ENCODE results near the gene GZMM. TPM values are rescaled to one million over a fixed set of nuclear protein-coding genes. Genes with fewer than 3 reads are reported as not detected.

GZMM gene
- total RNA-seq, 1 donor from 2014 or later: 0.34 TPM

- H3K27ac Mint-ChIP-seq: no peak overlapping the region
- no peaks in the 10 kb centered on the region for H3K27me3 Mint-ChIP-seq
- no peaks in the 10 kb centered on the region for H3K36me3 Mint-ChIP-seq
- H3K4me3 Mint-ChIP-seq: no peak overlapping the region
- no peaks in the 10 kb centered on the region for H3K9me3 Mint-ChIP-seq
- H3K4me1 Mint-ChIP-seq (ENCODE audit: unreplicated experiment): no peaks in the 10 kb centered on the region
- no peak for DNase-seq (ENCODE audit: extremely low spot score, unreplicated experiment)
- TF ChIP-seq CTCF (conservative IDR thresholded peaks at IDR 0.05): no peak
Observed at GRCh38 chr19:554817-555216, 11.0 kb downstream of the GZMM start.

GRCh38 chr19:555474-555808 lies 11.6 kb downstream of the GZMM start:
- Mint-ChIP-seq H3K36me3 (no peaks in the 10 kb centered on the region), H3K4me3 (no peak overlapping the region), H3K4me1 (ENCODE audit: unreplicated experiment) (no peaks in the 10 kb centered on the region), H3K27ac (no peak overlapping the region), H3K9me3 (no peaks in the 10 kb centered on the region), H3K27me3 (no peaks in the 10 kb centered on the region)
- TF ChIP-seq CTCF (conservative IDR thresholded peaks at IDR 0.05): no peak
- DNase-seq (ENCODE audit: extremely low spot score, unreplicated experiment): no peak

GRCh38 chr19:556611-557382 lies 12.9 kb downstream of the GZMM start:
- no peak for DNase-seq (ENCODE audit: extremely low spot score, unreplicated experiment)
- H3K9me3 Mint-ChIP-seq: no peaks in the 10 kb centered on the region
- H3K36me3 Mint-ChIP-seq: no peaks in the 10 kb centered on the region
- H3K27me3 Mint-ChIP-seq: no peaks in the 10 kb centered on the region
- H3K4me1 Mint-ChIP-seq (ENCODE audit: unreplicated experiment): no peaks in the 10 kb centered on the region
- H3K4me3 Mint-ChIP-seq: no peak overlapping the region
- no peak for TF ChIP-seq CTCF (conservative IDR thresholded peaks at IDR 0.05)
- H3K27ac Mint-ChIP-seq: no peak overlapping the region

GRCh38 chr19:558770-559439 lies 15.1 kb downstream of the GZMM start:
- no peaks in the 10 kb centered on the region for H3K36me3 Mint-ChIP-seq
- no peak overlapping the region for H3K4me3 Mint-ChIP-seq
- H3K4me1 Mint-ChIP-seq (ENCODE audit: unreplicated experiment): no peaks in the 10 kb centered on the region
- peak overlapping the region; percentile 13 for H3K27ac Mint-ChIP-seq
- H3K9me3 Mint-ChIP-seq: peaks cover 5% of the 10 kb centered on the region
- no peak for TF ChIP-seq CTCF (conservative IDR thresholded peaks at IDR 0.05)
- H3K27me3 Mint-ChIP-seq: no peaks in the 10 kb centered on the region
- no peak for DNase-seq (ENCODE audit: extremely low spot score, unreplicated experiment)

- Mint-ChIP-seq H3K9me3 (peaks cover 5% of the 10 kb centered on the region), H3K4me3 (no peak overlapping the region), H3K27me3 (no peaks in the 10 kb centered on the region), H3K36me3 (no peaks in the 10 kb centered on the region), H3K4me1 (ENCODE audit: unreplicated experiment) (no peaks in the 10 kb centered on the region), H3K27ac (no peak overlapping the region)
- no peak for TF ChIP-seq CTCF (conservative IDR thresholded peaks at IDR 0.05)
- no peak for DNase-seq (ENCODE audit: extremely low spot score, unreplicated experiment)
Observed at GRCh38 chr19:560121-560520, 16.3 kb downstream of the GZMM start.
